ENCODE measurements around the gene DSCAML1.
"Not testable (repeated sequence)": the region's sequence is repeated elsewhere in the genome, so short reads cannot be mapped to it uniquely, and the experiment has no call there.

Gene DSCAML1

GRCh38 chr11:117459123-117459978 lies 337.7 kb downstream of the DSCAML1 start:
- POLR2A ChIA-PET: no interaction called here
- TF ChIP-seq CTCF (IDR thresholded peaks at IDR 0.05; ENCODE audit: insufficient read depth, low read length, missing control alignments): no peak
- DNase-seq (ENCODE audit: low read depth, low spot score): no peak
- H3K4me3 ChIP-seq (ENCODE audit: low read depth, low read length): no peak overlapping the region
- CTCF ChIA-PET: no interaction called here

GRCh38 chr11:117458275-117459122 lies 338.5 kb downstream of the DSCAML1 start:
- CTCF ChIA-PET: interaction anchor here (1.4 kb wide), 1 partner anchor 32 kb away, joined by 4 read pairs; no protein-coding TSS in a partner anchor
- POLR2A ChIA-PET: no interaction called here
- no peak for DNase-seq (ENCODE audit: low read depth, low spot score)
- no peak overlapping the region for H3K4me3 ChIP-seq (ENCODE audit: low read depth, low read length)
- no peak for TF ChIP-seq CTCF (IDR thresholded peaks at IDR 0.05; ENCODE audit: insufficient read depth, low read length, missing control alignments)

GRCh38 chr11:117457835-117458234 lies 339.2 kb downstream of the DSCAML1 start:
- ChIA-PET CTCF (interaction anchor here (1.4 kb wide), 1 partner anchor 31 kb away, joined by 4 read pairs; no protein-coding TSS in a partner anchor), POLR2A (no interaction called here)
- no peak overlapping the region for H3K4me3 ChIP-seq (ENCODE audit: low read depth, low read length)
- no peak for DNase-seq (ENCODE audit: low read depth, low spot score)
- TF ChIP-seq CTCF (IDR thresholded peaks at IDR 0.05; ENCODE audit: insufficient read depth, low read length, missing control alignments): no peak

GRCh38 chr11:117457031-117457785 lies 339.8 kb downstream of the DSCAML1 start:
- CTCF ChIA-PET: interaction anchor here (1.4 kb wide), 1 partner anchor 31 kb away, joined by 4 read pairs; no protein-coding TSS in a partner anchor
- no peak for DNase-seq (ENCODE audit: low read depth, low spot score)
- TF ChIP-seq CTCF (IDR thresholded peaks at IDR 0.05; ENCODE audit: insufficient read depth, low read length, missing control alignments): no peak
- POLR2A ChIA-PET: no interaction called here
- no peak overlapping the region for H3K4me3 ChIP-seq (ENCODE audit: low read depth, low read length)

GRCh38 chr11:117456721-117457029 lies 340.3 kb downstream of the DSCAML1 start:
- POLR2A ChIA-PET; DNase-seq (ENCODE audit: low read depth, low spot score); H3K4me3 ChIP-seq (ENCODE audit: low read depth, low read length): not testable (repeated sequence)
- CTCF ChIA-PET: interaction anchor here (1.0 kb wide), 1 partner anchor 30 kb away, joined by 4 read pairs; no protein-coding TSS in a partner anchor

GRCh38 chr11:117456027-117456720 lies 340.8 kb downstream of the DSCAML1 start:
- no peak overlapping the region for H3K4me3 ChIP-seq (ENCODE audit: low read depth, low read length)
- DNase-seq (ENCODE audit: low read depth, low spot score): no peak
- ChIA-PET POLR2A (no interaction called here), CTCF (interaction anchor here (1.0 kb wide), 1 partner anchor 30 kb away, joined by 4 read pairs; no protein-coding TSS in a partner anchor)
- TF ChIP-seq CTCF (IDR thresholded peaks at IDR 0.05; ENCODE audit: insufficient read depth, low read length, missing control alignments): no peak
